Choroid plexus epithelial cell (primary cell): ENCODE results near the gene TMEM123.

Experiments
- DNase-seq: peaks from one replicate; pipeline ENCODE4 v3.0.0-alpha.2; 2010; ENCODE audit warnings: low read depth
- H3K4me3 ChIP-seq: 2 replicates; pipeline ENCODE4 v1.5.1; 2011; ENCODE audit warnings: low read depth, mild to moderate bottlenecking, control low read depth, low read length, moderate library complexity
- CTCF ChIP-seq: conservative IDR thresholded peaks from 2 replicates; pipeline ENCODE4 v1.5.1; 2011; ENCODE audit warnings: low read depth, mild to moderate bottlenecking, control low read depth, inconsistent platforms, low read length, moderate library complexity

Gene TMEM123

GRCh38 chr11:102457865-102458264, 5.3 kb upstream of the TMEM123 start:
- no peak for TF ChIP-seq CTCF
- DNase-seq = no peak

GRCh38 chr11:102457056-102457677, 4.6 kb upstream of the TMEM123 start:
- TF ChIP-seq CTCF = no peak
- no peak for DNase-seq
- H3K4me3 ChIP-seq = no peak overlapping the region

More at GRCh38 chr11:102457865-102458264, 5.3 kb upstream of the TMEM123 start:
- no peak overlapping the region for H3K4me3 ChIP-seq

- no peak overlapping the region for H3K4me3 ChIP-seq
- peak; percentile 45 for DNase-seq
These were observed 3.8 kb upstream of the TMEM123 start for GRCh38 chr11:102456381-102456780.

GRCh38 chr11:102453921-102454320, 1.4 kb upstream of the TMEM123 start:
- DNase-seq = no peak
- no peak for TF ChIP-seq CTCF
- no peak overlapping the region for H3K4me3 ChIP-seq

More at GRCh38 chr11:102456381-102456780, 3.8 kb upstream of the TMEM123 start:
- no peak for TF ChIP-seq CTCF

GRCh38 chr11:102453302-102453695, 734 bp upstream of the TMEM123 start:
- peak overlapping the region; percentile 85 for H3K4me3 ChIP-seq
- DNase-seq = no peak
- no peak for TF ChIP-seq CTCF

GRCh38 chr11:102451681-102452460, 694 bp downstream of the TMEM123 start:
- DNase-seq = peak; percentile 48
- H3K4me3 ChIP-seq = peak overlapping the region; percentile 85

More at GRCh38 chr11:102451681-102452460, 694 bp downstream of the TMEM123 start:
- peak; percentile 22 for TF ChIP-seq CTCF
